GM12878 (cell line): ENCODE measurements around the gene KDM6A. TPM values are rescaled to one million over a fixed set of nuclear protein-coding genes. Genes with fewer than 3 reads are reported as not detected.

Experiments
- ATAC-seq: fragments of 200-7000 bp; cut with Tn5 transposase; 3 replicates; pipeline ENCODE4 v1.9.1; 2020; ENCODE audit warnings: mild to moderate bottlenecking, moderate library complexity
- BruUV-seq: library from RNA; stranded (reverse); fragments of 400-500 nt; replicated peaks from 2 replicates; lab custom pipeline; 2021; lab: Mats Ljungman, UMichigan
- CTCF ChIA-PET: fragments of 300-600 bp; sonication (Branson Sonifier 250); formaldehyde crosslinking; extraction: SDS; loops from one replicate; lab custom pipeline; 2021; ENCODE audit warnings: inconsistent platforms; lab: Yijun Ruan, JAX
- POLR2A ChIA-PET: fragments of 350-600 bp; formaldehyde crosslinking; extraction: SDS; loops from one replicate; lab custom pipeline; 2021; ENCODE audit warnings: inconsistent platforms; lab: Charles Lee
- RAD21 ChIA-PET: fragments of 300-600 bp; sonication (Branson Sonifier 250); formaldehyde crosslinking; loops from one replicate; lab custom pipeline; 2023; ENCODE audit warnings: antibody characterized with exemption; ENCODE audit not compliant: unreplicated experiment; lab: Charles Lee
- SMC1A ChIA-PET: fragments of 300-600 bp; sonication (Branson Sonifier 250); formaldehyde crosslinking; loops from one replicate; lab custom pipeline; 2023; ENCODE audit not compliant: unreplicated experiment, uncharacterized antibody; lab: Charles Lee
- DNase-seq: peaks from one replicate; pipeline ENCODE4 v3.0.0-alpha.2; 2011; ENCODE audit warnings: low read depth, low spot score
- FAIRE-seq: peaks from 3 replicates; lab custom pipeline; 2011; peaks lifted over from hg19 to GRCh38; lab: Jason Lieb, UNC
- H2AFZ ChIP-seq: 2 replicates; pipeline ENCODE4 v1.6.0; 2011; ENCODE audit warnings: low read depth, low read length, control low read depth; ENCODE audit not compliant: control insufficient read depth
- H3K27ac ChIP-seq: 2 replicates; pipeline ENCODE4 v1.5.1; 2011; ENCODE audit warnings: control low read depth; ENCODE audit not compliant: control insufficient read depth, insufficient read depth
- H3K27me3 ChIP-seq, 2 experiments: replicated peaks in 1 of 2; 2 replicates each; pipeline versions ENCODE4 v1.6.0 to v1.6.1; 2011; ENCODE audit warnings: low read length in 1 of 2; ENCODE audit not compliant: control insufficient read depth in 2 of 2, insufficient read depth in 2 of 2
- H3K36me3 ChIP-seq, 2 experiments: 2 replicates each; pipeline ENCODE4 v1.5.1; 2011; ENCODE audit warnings: low read length in 1 of 2; ENCODE audit not compliant: control insufficient read depth in 2 of 2, insufficient read depth in 2 of 2
- H3K4me1 ChIP-seq: 2 replicates; pipeline ENCODE4 v1.6.1; 2011; ENCODE audit warnings: mild to moderate bottlenecking, low read length, moderate library complexity, mixed read lengths; ENCODE audit not compliant: control insufficient read depth, insufficient read depth
- H3K4me2 ChIP-seq: 2 replicates; pipeline ENCODE4 v1.6.0; 2011; ENCODE audit warnings: control low read depth; ENCODE audit not compliant: control insufficient read depth, insufficient read depth
- H3K4me3 ChIP-seq: fragments of 200-600 bp; sonication (generic); 2 replicates; pipeline ENCODE4 v1.5.1; 2016
- H3K79me2 ChIP-seq: 2 replicates; pipeline ENCODE4 v1.6.0; 2011; ENCODE audit warnings: low read length; ENCODE audit not compliant: control insufficient read depth, insufficient read depth
- H3K9ac ChIP-seq: 2 replicates; pipeline ENCODE4 v1.8.0; 2011; ENCODE audit warnings: low read length, control low read depth, mixed read lengths; ENCODE audit not compliant: control insufficient read depth, insufficient read depth
- H3K9me3 ChIP-seq: replicated peaks from 3 replicates; pipeline ENCODE4 v1.5.1; 2011; ENCODE audit warnings: mild to moderate bottlenecking, low read length; ENCODE audit not compliant: control insufficient read depth, insufficient read depth
- H4K20me1 ChIP-seq: 2 replicates; pipeline ENCODE4 v1.6.0; 2011; ENCODE audit not compliant: control insufficient read depth, insufficient read depth
- BCLAF1 ChIP-seq: fragments of 450-650 bp; IDR thresholded peaks from 2 replicates; pipeline ENCODE4 v1.6.1; 2017; ENCODE audit warnings: antibody characterized with exemption, mild to moderate bottlenecking, moderate library complexity
- CUX1 ChIP-seq: IDR thresholded peaks from 2 replicates; pipeline ENCODE4 v1.6.1; 2012; ENCODE audit warnings: improper control_type of control experiment, low read depth, low read length; ENCODE audit not compliant: insufficient replicate concordance
- E4F1 ChIP-seq: fragments of 450-650 bp; IDR thresholded peaks from 2 replicates; pipeline ENCODE4 v1.6.1; 2018; ENCODE audit warnings: borderline replicate concordance, mild to moderate bottlenecking; ENCODE audit not compliant: partially characterized antibody
- FOS ChIP-seq: IDR thresholded peaks from 3 replicates; pipeline ENCODE4 v1.6.1; 2011; ENCODE audit warnings: borderline replicate concordance; ENCODE audit not compliant: insufficient read length; ENCODE audit errors: extremely low read depth
- IKZF2 ChIP-seq, 2 experiments: fragments of 450-650 bp; IDR thresholded peaks; 2 replicates each; pipeline ENCODE4 v1.6.1; 2017; ENCODE audit warnings: mild to moderate bottlenecking in 2 of 2, moderate library complexity in 2 of 2
- JUNB ChIP-seq: IDR thresholded peaks from 2 replicates; pipeline ENCODE4 v1.6.1; 2016; ENCODE audit warnings: antibody characterized with exemption, mild to moderate bottlenecking
- NFYB ChIP-seq: IDR thresholded peaks from 2 replicates; pipeline ENCODE4 v1.6.1; 2011; ENCODE audit warnings: low read depth, mild to moderate bottlenecking, low read length, improper control_type of control experiment, moderate library complexity; ENCODE audit not compliant: insufficient read depth
- POLR2AphosphoS2 ChIP-seq: IDR thresholded peaks from 2 replicates; pipeline ENCODE4 v1.6.1; 2011; ENCODE audit warnings: low read depth, mild to moderate bottlenecking, low read length, improper control_type of control experiment, moderate library complexity
- RELB ChIP-seq: fragments of 450-650 bp; IDR thresholded peaks from 2 replicates; pipeline ENCODE4 v1.6.1; 2017; ENCODE audit warnings: low read depth, mild to moderate bottlenecking, moderate library complexity
- SIN3A ChIP-seq: IDR thresholded peaks from 2 replicates; pipeline ENCODE4 v1.6.1; 2012; ENCODE audit warnings: low read depth, low read length, improper control_type of control experiment
- STAT3 ChIP-seq: IDR thresholded peaks from 2 replicates; pipeline ENCODE4 v1.6.1; 2011; ENCODE audit warnings: low read depth, low read length, improper control_type of control experiment
- WGBS: methylation state at CpG from one replicate; pipeline ENCODE4 v1.1.6; 2016; ENCODE audit warnings: low lambda C conversion rate; ENCODE audit not compliant: insufficient replicate concordance, insufficient coverage; ENCODE audit errors: missing lambda C conversion rate; 5-methylcytosine and 5-hydroxymethylcytosine counted together
- in situ Hi-C: fragments of 300-500 bp; cut with MboI; formaldehyde crosslinking; loops from 9 replicates; pipeline ENCODE4 v1.14.3; 2018; ENCODE audit warnings: mixed read lengths
- intact Hi-C: fragments of 100-400 bp; cut with micrococcal nuclease; formaldehyde crosslinking; loops from one replicate; pipeline ENCODE4 v1.14.2; 2022; ENCODE audit not compliant: unreplicated experiment
- polyA plus RNA-seq, 11 experiments: library from polyadenylated mRNA; depleted of rRNA in 4 of 11; unstranded in 6 of 11; stranded (reverse) in 5 of 11; fragments of >200 nt; fragmentation: Nextera tagmentation in 4 of 11; fragmentation: Illumina TruSeq in 1 of 11; extraction: Ambion mirVana in 4 of 11; extraction: Trizol in 1 of 11; gene quantifications; 1 replicate in 1 of 11; 2 replicates in 10 of 11; pipeline versions ENCODE4 v1.2.1 to v1.2.3, GENCODE V29; 2011 to 2016; ENCODE audit warnings: inconsistent platforms in 2 of 11, missing spikeins in 2 of 11, low read depth in 1 of 11
- total RNA-seq, 4 experiments: library from RNA; depleted of rRNA in 3 of 4; stranded (reverse); fragments of >200 nt in 3 of 4; fragmentation: Illumina TruSeq in 1 of 4; extraction: Trizol in 1 of 4; gene quantifications; 2 replicates each; pipeline versions ENCODE4 v1.2.1 to v1.2.3, GENCODE V29; 2013 to 2021

KDM6A gene
- total and polyA plus RNA-seq, 10 of the 15 experiments (the other 5 are each of a cell fraction or from before 2014, with no cell fraction given): 7.9 to 29.0 (median 20.4) TPM

GRCh38 chrX:44980883-44981282 is 107.9 kb downstream of the KDM6A start:
- H3K9me3 ChIP-seq: peaks cover 3% of the 10 kb centered on the region; the same call in 2 of the 3 replicates
- SMC1A ChIA-PET: interaction anchor here (1.0 to 1.1 kb wide), 2 partner anchors 12 to 75 kb away, joined by 3 to 4 read pairs; no protein-coding TSS in a partner anchor
- 0 out of 2 replicates have a peak, but pooled peaks cover 2% of the 10 kb centered on the region for H3K4me1 ChIP-seq
- POLR2A ChIA-PET: no interaction called here
- CTCF ChIA-PET: no interaction called here
- no peak for FAIRE-seq
- no peak overlapping the region for H3K27ac ChIP-seq
- 53% methylated on average over 2 of the region's 2 CpGs for WGBS
- BruUV-seq: no TSS peak
- no peaks in the 10 kb centered on the region; a peak in 2 of 4 replicates for H3K36me3 ChIP-seq
- H3K4me2 ChIP-seq: no peak overlapping the region
- in situ Hi-C loops (no loop called here), intact Hi-C loops (no loop called here)
- DNase-seq: no peak
- no peak overlapping the region for H2AFZ ChIP-seq
- H3K4me3 ChIP-seq: no peak overlapping the region
- RAD21 ChIA-PET: no interaction called here
- ATAC-seq: peak; percentile 65
- H3K79me2 ChIP-seq: peaks cover 8% of the 10 kb centered on the region
- no peaks in the 10 kb centered on the region for H3K27me3 ChIP-seq
- no peaks in the 10 kb centered on the region for H4K20me1 ChIP-seq
- no peak overlapping the region for H3K9ac ChIP-seq
- no peak for TF ChIP-seq E4F1
- TF ChIP-seq IKZF2 (IDR thresholded peaks at IDR 0.05): peak in 1 of 2 experiments; percentile 14; a peak in 1 of 4 replicates
- no peak for TF ChIP-seq FOS
- TF ChIP-seq RELB: no peak
- no peak for TF ChIP-seq JUNB
- TF ChIP-seq NFYB: no peak
- TF ChIP-seq STAT3: no peak
- no peak for TF ChIP-seq CUX1
- no peak for TF ChIP-seq POLR2AphosphoS2
- TF ChIP-seq SIN3A: no peak
- no peak for TF ChIP-seq BCLAF1
